GM19452 (cell line): ENCODE data around the gene ERC2.

Experiments
- ATAC-seq: cut with Tn5 transposase; IDR thresholded peaks from one replicate; pipeline ENCODE4 v1.9.1; 2021; ENCODE audit not compliant: unreplicated experiment

ERC2 gene

DNA sequence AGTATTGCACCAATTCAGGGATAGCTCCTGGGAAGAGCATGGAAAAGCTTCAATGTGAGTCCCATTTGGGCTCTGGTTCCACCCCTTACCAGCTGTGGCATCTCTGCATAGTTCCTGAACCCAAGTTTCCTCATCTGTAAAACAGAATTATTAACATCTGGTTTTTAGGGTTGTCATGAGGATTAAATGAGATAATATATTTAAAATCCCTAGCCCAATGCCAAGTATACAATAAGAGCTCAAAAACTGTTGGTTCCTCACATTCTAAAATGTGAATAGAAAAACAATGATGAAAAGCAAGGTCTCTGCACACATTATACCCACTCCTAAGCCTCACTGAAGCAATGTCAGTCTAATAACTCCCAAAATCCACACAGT, 743.9 kb downstream of the ERC2 start:
- no peak for ATAC-seq

DNA sequence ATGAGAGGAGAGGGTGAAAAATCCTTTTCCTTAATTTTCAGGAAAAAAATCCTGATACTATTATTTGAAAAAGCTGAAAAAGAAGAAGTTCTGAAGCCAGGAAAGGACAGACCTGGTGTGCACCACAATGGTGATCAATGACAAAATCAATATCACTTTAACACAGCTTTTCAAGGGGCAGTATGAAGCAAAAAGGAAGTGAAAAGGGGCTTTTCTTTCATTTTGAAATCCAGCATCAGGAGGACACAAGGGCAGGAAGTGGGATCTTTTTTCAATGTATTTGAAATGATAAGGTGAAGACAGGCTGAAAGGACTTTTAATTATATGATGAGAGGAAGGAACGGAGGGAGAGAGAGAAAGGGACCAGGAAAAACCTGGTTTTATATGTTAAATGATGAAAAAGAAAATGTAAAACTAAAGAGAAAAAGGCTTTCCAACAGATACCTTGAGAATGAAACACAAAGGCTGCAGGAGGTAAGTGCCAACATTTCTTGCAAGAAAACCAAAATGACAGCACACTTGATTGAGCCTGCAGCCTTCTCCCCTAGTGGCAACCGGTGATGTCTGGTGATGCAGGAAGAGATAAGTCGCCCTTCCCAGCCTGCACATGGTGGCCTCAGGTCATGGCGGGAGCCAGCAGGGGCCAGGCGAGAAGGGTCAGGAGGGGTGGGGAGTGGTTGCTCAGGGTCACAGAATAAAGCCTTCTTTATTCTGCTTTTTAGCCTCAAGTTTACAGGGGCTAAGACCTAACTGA, 744.4 kb downstream of the ERC2 start:
- ATAC-seq = no peak

DNA sequence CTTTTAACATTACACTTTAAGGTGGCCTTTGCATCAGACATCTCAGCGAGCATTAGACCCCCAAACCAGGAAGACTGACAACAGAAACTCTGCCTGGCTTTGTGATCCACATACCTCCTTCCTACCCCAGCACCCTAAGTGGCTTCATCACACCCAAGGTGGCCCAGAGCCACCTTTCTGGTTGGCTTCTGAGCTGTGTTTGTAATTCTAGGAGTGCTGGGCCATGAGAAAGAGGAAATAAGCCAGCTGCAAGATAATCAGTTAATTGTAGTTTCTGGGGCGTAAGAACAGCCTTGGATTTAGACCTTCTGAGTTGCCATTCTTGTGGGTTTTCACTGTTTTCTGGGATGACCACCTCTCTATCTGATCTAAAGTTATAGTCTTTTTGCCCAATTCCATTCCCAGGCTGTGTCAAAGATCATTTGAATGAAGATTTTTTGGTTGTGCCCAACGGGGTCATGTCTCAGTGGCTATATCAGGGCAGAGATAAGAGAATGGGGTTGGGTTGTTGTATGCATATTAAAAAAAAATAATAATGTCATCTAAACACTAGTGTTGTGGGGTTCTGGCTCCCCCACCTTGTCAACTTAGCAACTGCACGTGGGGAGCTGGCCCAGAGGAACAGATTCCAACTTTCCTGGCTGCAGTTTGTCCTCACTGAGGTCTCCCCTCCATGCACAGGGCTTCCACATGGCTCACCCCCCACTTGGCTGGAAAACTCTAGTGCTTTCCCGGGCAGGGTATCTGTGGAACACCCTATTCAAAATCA, 746.4 kb downstream of the ERC2 start:
- ATAC-seq = no peak

DNA sequence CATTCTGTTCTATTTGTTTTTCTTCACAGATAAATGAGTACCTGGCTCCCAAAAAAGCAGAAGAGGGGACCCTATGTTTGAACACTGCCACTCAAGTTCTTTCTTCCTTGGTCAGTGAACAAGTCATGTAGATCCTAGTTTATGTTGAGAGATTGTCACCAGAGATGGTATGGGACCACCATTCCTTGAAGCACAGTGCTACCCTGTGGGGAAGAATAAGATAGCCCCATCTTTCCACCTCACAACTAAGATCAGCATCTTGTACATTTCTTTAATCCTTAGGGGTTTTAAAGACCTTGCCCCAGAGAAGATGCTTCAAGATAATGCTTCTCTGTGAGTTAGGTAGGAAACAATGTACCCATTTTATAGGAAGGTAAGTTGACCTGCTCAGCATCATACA, 747.7 kb downstream of the ERC2 start:
- no peak for ATAC-seq

DNA sequence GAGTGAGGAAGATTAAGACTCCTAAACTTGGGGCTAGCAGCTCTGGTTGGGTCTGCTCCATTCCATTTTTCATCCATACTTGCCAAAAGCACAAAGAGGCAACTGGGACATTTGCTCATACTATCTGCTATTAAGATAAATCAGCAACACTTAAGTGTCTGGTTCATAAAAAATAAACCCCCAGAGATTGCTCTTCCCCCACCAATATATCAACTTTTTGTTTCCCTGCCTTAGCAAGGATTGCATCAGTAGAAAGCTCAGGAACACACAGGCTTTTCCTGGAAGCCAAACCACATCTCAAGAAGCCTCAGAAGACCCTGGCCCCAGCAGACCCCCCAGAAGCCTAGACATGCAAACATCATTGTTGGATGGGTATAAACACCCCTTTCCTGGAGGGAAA, 748.8 kb downstream of the ERC2 start:
- ATAC-seq = no peak

DNA sequence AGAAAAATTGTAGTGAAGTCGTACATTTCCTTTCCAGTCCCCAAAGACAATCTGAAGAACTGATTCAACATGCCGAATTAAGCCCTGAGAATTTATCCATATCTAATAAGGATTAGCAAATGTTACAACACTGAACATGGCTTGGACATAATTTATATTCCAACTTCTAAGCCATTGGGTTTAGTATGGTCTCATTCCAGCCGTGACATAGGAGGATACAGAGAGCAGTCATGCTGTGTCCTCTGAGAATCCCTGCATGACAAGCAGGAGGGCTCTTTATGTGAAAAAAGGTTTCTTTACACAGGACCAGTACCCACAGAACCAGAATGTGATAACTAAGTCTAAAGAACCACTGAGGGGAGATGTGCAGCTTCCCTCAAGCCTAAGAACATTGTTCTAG, 749.3 kb downstream of the ERC2 start:
- ATAC-seq = no peak

DNA sequence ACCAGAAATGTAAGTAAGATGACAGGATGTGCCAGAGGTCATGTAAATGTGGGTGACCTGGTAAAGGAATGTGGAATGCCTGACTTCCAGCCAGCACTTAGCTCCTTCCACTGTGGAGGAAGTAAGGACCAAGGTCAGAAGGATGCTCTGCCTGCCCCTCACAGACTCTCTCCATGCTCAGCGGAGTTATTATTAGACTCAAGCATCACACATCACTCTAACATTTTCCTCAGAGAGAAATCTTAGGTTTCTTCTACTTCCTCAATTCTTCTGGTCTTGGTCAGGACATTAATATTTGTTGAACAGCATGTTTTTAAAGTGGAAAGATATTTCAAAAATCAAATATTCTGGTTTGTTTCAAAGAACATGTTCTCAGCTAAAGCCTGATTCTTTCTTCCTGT, 749.7 kb downstream of the ERC2 start:
- ATAC-seq = no peak

DNA sequence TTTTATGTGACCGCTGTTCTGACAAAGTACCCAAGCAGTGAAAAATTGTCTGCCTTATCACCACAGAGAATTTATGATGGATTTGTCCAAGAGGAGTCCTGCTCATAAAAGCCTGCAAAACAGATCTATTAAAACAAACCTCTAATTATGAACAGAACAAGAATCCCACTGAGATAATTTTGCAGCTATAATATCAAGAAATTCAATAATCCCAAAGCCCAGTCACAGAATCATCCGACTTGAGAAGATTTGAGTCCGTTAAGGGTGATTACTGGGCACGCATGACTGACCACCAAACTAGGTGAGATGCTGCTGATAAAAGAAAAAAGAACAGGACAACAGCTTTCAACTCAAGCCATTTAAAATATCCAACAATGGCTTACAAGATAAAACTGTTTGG, 750.2 kb downstream of the ERC2 start:
- no peak for ATAC-seq

DNA sequence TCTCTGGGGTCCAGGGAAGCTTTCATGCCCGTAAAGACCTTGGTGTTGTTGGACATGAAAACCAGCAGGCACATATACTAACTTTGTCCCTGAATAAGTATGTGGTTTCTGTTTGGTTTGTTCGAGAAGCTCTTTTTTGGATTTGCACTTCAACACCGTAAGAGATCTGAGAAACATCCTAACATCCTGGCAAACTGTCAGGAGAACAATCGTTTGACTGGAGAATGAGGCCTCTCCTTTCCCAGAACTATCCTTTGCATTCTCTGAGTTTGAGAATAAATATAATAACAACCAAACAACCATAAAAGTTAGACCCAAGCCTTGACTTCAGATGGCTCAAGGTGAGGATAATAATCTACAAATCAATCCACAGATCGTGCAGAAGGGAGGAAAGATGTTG, 750.8 kb downstream of the ERC2 start:
- ATAC-seq = no peak

DNA sequence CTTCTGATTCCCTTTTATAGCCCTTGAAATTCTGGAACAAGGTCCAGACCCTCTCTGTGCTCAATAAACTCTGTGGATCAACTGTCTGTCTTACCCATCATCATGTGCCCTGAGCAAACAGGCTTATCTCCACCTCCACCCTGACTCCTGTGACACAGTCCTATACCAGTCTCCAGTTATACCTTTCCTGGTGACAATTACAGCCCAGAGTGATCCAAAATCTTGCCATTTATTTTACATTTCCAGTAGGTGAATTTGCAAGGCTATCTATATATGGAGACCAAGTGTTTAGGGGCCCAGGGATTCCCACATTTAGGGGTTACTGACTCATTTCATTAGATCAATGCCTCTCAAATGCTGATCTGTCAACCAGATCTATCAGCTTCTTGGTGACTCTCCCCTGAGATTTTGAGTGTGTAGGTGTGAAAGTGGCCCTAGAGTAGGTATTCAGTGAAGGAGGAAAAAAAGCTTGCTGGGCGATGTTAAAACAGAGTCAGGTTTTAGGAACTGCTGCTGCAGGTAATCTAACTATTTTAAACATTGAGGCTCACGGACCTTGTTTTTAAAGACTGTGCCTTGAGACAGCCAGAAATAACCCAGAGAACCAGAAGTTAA, 751.5 kb downstream of the ERC2 start:
- ATAC-seq = no peak

DNA sequence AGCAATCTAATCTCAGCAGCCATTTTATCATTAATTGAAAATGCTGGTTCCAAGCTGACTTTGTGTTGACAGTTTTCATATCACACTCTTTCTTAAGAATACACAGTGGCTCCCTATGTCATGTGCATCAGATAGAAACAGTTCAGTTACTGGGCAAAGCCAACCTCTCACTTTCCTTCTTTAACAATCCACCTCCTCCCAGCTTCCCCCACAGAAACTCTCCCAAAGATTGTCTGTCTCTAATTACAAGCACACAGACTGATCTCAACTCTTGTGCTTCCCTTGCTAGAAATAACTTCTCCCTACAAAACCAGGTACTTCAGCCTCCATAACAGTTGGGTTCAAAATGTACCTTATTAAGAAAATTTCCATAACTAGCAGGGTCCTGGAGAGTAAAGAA, 752.2 kb downstream of the ERC2 start:
- no peak for ATAC-seq

DNA sequence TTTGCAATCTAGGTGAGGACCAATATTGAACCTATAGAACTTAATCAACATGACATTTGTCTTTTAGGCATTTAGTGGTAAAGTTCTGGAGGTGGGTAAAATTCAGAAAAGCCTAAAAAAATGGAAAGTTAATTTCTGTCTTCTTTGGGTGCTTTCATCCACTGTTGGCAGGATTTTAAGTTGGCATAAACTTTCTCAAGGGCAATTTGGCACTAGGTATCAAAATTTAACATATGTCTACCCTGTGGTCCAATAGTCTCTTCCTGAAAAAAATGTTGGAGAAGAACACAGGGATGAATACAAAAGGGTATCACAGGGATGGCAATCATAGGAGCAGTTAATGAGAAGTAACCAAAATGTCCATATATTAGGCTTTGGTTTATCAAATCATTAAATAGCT, 754.2 kb downstream of the ERC2 start:
- ATAC-seq = no peak

DNA sequence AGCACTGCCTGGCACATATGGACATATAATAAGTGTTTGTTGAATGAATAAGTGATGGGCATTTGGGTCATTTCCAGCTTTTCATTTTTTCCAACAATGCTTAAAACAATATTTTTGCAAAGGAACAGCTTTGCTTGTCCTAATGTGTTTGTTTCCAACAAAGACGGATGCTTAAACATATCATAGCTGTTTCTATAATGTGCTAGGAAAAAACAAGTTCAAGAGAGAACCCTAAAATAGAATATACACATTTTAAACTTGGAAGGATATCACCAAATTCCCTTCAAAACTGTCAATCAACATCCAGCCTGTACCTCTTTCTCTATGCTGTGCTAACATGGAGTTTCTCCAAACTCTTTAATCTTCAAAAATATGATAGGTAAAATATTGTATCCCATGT, 756.6 kb downstream of the ERC2 start:
- no peak for ATAC-seq

DNA sequence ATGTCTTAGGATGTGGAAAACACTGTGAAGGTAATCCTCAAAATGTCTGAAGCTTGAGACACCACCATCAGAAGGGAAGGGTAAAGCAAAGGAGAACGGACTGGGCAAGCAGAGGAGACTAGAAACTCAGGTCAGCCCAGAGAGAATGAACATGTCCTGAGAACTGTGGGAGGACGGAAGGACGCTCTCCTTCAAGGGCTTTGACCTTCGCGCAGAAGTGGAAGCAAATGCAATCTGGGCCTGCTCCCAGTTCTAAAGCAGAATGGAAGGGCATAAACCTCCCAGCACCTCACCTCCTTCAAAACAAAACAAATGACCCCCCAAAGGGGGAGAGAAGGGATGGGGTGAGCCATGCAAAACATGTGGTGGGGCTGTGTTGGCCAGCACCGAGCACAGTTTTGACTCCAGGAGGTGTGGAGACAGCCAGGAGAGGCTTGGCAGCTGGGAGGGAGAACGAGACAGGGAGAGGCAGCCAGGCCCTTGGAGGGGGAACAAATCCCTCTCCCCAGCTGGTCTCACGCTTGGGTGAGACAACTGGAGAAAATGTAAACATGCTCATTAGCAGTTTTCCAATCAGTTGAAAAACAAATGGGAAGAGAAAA, 758.8 kb downstream of the ERC2 start:
- ATAC-seq = no peak

DNA sequence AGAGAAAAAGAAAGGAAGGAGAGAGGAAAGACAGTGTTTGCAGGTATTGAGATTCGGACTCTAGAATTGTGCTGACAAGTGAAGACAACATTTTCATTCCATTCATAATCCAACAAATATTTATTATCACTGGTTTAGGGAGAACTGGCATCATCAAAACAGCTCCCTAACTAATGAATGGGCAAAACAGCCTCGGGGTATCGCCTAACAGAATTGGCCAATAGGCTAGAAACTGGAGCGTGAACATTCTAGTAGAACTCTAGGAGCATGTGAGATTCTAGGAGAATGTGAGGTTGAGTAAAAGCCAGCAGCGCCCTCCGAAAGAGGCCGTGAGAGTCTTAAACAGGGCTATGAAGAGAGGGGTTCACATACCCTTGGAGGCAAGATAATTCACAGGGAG, 759.3 kb downstream of the ERC2 start:
- no peak for ATAC-seq

DNA sequence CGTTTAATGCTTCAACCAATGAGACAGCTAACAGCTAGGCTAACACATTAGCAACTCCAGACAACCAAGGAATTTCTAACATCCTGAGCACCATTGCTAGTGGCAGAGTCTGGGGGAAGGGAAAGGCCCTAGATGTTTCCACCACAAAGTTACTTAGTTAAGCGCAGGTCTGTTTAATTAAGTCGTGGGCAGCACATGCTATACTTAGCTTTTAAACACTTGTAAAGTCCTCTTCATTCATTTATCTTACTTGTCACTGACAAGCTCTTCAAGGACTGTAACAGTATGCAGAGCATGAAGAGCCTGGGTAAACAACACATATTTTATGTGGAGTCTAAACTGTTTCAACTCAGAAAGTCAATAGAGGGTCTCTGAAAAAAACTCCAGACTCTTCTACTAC, 760.0 kb downstream of the ERC2 start:
- no peak for ATAC-seq

DNA sequence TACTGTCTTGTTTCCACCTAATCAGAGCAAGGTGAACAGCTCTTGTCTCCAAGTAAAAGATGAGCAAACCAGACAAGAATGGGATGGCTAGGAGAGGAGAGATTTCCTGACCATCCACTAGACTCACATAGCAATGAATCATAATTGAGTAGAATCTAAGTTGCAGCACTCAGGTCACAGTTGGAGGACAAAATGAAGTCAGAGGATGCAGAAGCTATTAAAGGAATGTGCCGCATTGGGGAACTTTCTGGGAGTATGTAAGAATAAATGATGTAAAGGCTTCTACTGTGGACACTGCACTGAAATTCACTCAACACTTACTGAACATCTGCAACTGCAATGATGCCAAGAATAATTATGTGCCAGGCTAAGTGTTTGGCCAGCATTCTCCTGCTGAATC, 763.7 kb downstream of the ERC2 start:
- ATAC-seq = no peak

DNA sequence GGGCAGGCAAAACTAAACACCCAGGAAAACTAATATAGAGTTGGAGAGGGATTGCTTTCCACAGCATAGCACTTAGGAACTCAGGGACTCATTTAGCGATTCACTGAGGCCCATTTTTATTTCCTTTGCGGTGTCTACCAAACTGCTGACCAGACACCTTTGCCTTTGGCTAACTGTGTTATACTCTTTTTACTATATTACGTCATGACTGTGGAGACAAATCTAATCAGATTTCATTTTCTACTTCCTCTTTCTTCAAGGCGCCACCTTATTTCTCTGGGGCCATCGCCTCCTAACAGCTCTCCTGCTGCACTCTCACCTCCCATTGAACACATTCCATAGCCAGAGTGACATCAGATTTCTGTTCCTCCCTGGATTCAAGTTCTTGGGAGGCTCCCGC, 765.4 kb downstream of the ERC2 start:
- ATAC-seq = no peak

DNA sequence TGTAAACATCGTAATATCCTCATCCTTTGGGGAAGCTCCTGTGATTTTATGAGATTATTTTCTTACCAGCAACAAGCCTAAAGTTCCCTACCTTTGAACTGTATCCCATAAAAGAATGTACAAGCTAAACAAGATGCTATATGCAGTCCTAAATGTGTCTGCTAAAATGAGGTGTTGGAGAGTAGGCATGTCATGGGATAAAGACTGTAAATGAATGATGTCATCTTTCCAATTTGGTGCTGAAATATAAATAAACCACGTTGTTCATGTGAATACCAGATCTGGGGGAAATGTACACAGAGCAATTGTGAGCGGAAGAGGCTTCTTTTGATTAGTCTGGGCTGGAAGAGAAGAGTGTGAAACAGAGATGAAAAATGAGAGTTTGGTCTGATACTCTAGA, 766.3 kb downstream of the ERC2 start:
- no peak for ATAC-seq

DNA sequence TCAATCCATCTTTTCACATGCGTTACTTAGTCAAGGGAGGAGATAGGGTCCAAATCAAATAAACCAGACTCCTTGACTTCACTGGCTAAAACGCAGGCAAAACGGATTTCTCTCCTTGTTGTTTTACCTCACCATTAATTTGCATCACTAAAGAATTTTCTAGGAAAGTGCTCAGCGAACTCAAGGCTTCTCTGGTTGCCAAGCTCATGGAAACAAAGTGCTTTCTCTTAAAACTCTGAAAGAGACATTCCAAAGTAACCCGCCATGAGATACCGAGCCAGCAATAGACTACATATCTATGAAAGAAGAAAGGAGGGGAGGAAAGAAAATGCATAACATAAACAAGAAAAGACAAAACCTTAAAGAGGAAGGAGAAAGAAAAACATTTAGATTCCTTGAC, 769.4 kb downstream of the ERC2 start:
- no peak for ATAC-seq

DNA sequence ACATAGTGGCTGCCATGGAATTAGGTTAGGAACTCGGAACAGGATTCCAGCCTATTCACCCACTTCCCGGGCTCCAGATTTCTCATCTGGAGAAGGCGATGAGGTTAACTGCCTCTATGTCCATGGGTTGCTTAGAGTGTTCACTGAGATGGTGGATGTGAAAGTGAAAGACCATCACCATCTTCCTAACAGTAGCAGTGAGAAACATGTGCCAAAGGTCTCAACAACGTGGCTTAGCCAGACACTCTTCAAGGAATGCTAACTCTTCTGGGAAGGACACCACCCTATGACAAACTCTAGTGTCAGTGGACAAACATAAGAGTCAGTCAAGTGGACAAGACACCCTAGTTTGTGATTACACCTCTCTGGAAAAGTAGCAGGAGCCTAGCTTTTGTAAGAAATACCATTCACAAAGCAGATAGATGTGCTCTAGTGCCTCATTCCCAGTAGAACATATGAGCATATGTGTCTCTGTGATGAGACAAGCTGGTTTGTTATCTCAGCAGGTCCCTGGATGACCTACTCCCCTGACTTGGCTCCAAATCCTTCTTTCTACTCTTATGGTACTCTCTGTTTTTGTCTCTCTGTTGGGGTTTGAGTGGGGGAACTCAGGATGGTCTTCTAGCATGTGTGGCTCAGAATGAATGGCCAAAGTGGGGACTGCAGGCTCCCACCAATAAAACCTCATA, 770.9 kb downstream of the ERC2 start:
- no peak for ATAC-seq
